GM19328 (cell line): ENCODE data around the gene LLGL2.
"Not testable (repeated sequence)": the region's sequence is repeated elsewhere in the genome, so short reads cannot be mapped to it uniquely, and the experiment has no call there.

Source experiments
- ATAC-seq: cut with Tn5 transposase; IDR thresholded peaks from one replicate; pipeline ENCODE4 v1.9.1; 2021; ENCODE audit warnings: mild to moderate bottlenecking, moderate library complexity; ENCODE audit not compliant: unreplicated experiment

Gene LLGL2

DNA sequence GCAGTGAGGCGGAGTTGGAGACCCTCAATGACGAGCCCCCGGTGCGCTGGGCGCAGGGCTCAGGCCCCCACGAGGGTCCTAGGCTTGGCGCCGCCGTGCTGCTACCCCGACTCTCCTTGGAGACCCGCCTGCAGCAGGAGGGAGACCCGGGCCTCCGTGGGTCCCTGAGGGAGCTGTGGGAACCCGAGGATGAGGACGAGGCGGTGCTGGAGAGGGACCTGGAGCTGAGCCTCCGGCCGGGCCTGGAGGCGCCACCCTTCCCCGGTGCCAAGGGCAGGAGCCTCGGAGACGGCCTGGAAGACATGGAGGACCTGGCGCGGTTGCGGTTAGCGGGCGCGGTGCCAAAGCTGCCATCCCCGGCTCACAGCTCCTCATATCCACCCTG lies 64.4 kb downstream of the LLGL2 start:
- no peak for ATAC-seq

GRCh38 chr17:75590314-75590761 lies 64.8 kb downstream of the LLGL2 start:
- ATAC-seq, result no peak

GRCh38 chr17:75590849-75591721 lies 65.6 kb downstream of the LLGL2 start:
- no peak for ATAC-seq

GRCh38 chr17:75591722-75592302 lies 66.3 kb downstream of the LLGL2 start:
- no peak for ATAC-seq

DNA sequence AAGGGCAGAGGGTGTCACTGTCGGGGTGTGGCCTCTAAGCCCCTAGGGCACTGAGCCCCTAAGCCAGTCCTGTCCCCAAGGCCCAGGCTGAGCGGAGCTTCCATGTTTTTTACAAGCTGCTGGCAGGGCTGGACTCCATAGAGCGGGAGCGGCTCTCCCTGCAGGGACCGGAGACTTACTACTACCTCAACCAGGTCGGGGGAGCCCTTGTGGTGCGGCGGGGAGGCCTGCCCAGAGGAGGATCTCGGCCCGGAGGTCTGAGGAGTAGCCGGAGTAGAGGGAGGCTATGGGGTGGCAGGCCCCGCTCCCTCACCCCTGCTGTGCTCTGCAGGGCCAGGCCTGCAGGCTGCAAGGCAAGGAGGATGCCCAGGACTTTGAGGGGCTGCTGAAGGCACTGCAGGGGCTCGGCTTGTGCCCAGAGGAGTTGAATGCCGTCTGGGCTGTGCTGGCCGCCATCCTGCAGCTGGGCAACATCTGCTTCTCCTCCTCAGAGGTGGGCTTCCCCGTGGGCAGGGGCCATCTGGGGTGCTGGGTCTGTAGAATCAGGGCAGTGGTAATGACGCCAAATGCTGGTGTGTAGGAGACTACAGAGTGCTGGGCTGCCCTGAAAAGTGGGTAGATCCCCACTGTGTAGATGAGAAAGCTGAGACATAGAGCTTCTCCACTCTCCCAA lies 67.0 kb downstream of the LLGL2 start:
- ATAC-seq, result no peak

DNA sequence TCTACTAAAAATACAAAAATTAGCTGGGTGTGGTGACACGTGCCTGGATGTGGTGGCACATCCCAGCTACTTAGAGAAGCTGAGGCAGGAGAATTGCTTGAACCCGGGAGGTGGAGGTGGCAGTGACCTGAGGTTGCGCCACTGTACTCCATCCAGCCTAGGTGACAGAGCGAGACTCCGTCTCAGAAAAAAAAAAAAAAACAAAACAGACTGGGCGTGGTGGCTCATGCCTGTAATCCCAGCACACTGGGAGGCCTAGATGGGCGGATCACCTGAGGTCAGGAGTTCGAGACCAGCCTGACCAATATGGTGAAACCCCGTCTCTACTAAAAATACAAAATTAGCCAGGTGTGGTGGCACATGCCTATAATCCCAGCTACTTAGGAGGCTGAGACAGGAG lies 67.9 kb downstream of the LLGL2 start:
- ATAC-seq, result not testable (repeated sequence)

- no peak for ATAC-seq
These were observed 69.2 kb downstream of the LLGL2 start for GRCh38 chr17:75594499-75595283.

GRCh38 chr17:75595284-75595919 lies 69.9 kb downstream of the LLGL2 start:
- no peak for ATAC-seq

GRCh38 chr17:75595920-75596313 lies 70.4 kb downstream of the LLGL2 start:
- no peak for ATAC-seq

- ATAC-seq, result no peak
These were observed 71.0 kb downstream of the LLGL2 start for GRCh38 chr17:75596320-75597087.

- no peak for ATAC-seq
These were observed 75.8 kb downstream of the LLGL2 start for GRCh38 chr17:75601057-75601987.

GRCh38 chr17:75602644-75603043 lies 77.1 kb downstream of the LLGL2 start:
- ATAC-seq, result no peak

GRCh38 chr17:75603123-75603522 lies 77.6 kb downstream of the LLGL2 start:
- ATAC-seq, result no peak

- no peak for ATAC-seq
These were observed 78.7 kb downstream of the LLGL2 start for GRCh38 chr17:75604034-75604695.

- no peak for ATAC-seq
These were observed 80.3 kb downstream of the LLGL2 start for GRCh38 chr17:75605790-75606189.

- no peak for ATAC-seq
These were observed 81.6 kb downstream of the LLGL2 start for GRCh38 chr17:75607086-75607485.

DNA sequence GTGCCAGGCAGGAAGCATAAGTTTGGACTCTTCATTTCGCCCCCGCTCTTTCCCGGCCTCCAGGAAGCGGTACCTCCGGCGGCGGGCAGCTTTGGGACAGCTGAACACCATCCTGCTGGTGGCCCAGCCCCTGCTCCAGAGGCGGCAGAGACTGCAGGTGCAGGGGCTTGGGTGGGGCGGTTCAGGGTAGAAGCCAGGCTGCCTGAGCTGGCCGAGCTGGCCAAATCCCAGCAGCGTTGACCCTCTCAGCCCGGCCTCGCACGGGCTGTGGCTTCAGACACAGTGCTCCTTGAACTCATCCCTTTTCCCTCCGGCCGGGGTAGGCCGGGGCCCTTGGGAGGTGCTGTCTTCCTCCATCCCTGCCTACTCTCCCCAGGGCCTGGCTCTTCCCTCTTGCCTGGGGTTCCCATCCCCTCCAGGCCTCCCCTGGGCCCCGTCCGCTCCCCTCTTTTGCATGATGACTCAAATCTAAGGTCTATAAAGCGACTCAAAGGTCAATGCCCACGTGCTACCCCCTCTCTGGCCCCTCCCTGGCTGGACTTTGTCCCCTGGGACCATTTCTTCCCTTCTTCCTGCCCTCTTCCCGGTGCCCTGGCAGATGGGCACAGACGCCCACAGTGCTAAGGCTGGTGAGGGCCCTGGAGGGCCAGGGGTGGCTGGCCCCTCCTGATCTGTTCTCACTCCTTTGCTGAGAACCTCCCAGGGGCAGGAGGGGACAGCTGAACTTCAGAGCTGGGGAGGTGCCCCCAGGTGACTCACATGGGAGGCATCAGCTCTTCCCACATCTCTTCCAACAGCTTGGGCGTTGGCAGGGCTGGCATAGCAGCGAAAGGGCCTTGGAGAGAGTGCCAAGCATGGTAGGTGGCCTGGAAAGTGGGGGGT lies 84.8 kb downstream of the LLGL2 start:
- ATAC-seq, result no peak
